SIG-M5 (cell line): Measurements from ENCODE around the gene RNF150.

Experiments used
- DNase-seq: peaks from one replicate; lab custom pipeline; 2025; lab: John Stamatoyannopoulos, UW

The RNF150 gene

DNA sequence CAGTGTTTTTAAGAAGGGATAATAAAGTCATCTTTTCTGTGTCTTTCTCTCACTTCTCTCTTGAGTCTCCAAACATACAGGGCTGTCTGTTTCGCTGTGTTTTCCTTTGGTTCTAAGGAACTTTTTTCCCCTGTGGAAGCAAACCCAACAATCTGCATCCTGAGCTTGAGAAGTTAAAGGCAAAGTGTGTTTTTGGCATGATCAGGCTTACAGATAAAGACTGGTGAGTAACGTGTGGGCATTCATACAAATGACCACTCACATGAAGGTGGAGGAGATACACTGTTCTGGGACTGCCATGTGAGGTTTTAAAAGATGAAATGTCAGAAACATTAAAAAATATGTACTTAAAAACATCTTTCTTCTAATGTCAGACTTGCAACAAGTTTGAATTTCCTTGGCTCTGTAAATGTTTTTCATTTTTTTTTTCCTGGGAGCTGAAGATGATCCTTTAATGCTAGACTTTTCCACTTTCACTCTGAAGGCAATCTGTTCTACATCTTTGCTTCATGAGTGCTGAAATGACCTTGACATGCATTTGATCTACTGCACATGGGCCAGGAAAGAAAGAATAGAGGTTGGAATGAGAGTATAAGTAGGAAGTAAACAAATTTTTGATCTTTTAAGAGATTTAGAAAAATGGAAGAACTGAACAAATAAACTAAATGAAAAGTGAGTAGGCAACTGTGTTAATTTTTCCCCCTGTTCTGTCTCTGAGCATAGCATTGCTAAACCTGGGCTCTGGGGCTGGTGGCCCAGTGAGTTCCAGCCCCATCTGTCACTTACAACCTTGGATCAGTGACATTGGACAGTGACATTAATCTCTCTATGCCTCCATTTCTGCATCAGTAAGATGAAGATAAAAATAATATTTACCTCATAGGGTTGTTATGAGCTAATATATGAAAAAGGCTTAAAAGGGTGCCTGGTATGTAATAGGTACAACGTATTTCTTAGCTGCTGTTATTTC is 226.0 kb downstream of the RNF150 start:
- DNase-seq: no peak

DNA sequence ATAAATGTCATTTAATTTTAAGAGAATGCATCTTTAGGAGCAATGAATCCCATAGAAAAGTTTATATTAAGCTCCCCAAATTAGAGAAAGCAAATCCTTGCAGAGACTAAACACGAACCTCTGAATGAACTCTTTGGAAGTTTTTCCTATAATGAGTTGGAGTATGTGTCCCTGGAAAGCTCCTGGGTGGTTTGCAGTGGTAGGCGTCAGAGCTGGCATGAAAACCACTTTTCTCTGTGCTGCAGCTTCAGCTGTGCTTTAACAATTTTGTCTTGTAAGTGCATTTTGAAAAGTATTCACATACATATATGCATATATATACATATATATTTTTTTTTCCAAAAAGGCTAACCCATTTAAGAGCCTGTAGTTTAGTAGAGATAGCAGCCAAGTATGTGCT is 228.4 kb downstream of the RNF150 start:
- no peak for DNase-seq

DNA sequence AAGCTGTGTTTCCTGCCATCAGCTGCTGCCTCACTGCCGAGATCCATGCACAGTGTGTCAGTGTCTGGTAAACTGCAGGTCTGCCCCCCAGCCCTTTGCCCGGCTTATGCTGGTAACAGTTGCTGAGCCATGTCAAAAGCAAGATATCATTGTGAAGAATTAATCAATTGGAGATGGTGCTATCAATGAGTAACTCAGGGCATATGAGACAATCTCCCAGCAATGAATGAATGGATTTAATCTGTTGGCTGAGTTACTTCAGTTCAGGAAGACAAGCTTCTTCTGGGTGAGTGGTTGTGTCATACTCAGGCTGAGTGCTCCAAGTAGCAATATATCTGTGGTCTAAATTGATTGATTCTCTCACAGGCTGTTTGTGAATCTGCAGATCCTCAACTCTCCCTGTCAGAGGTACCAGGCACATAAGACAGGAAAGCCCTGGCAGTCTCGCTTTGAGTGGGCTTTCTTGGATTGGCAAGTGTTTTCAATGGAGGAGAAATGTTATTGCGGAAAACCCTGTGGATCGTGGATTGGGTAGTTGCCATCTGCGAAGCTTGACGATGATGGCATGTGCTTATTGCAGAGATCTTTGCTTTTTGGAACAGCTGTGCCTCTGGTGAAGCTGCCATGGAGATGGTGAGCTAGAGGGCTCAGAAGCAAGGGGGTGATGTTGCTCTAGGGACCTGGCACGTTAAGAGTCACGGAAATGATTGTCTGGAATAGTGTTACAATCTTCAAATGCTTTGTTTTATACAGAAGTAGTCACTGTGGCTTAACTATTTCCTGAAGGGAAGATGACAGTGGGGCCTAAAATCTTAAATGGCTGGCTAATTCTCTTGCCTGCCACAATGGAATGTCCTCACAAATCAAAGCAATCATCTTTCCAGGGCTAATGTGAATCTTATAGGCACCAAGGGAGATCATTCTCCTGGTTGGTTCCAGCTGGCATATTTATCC is 229.5 kb downstream of the RNF150 start:
- DNase-seq: no peak

DNA sequence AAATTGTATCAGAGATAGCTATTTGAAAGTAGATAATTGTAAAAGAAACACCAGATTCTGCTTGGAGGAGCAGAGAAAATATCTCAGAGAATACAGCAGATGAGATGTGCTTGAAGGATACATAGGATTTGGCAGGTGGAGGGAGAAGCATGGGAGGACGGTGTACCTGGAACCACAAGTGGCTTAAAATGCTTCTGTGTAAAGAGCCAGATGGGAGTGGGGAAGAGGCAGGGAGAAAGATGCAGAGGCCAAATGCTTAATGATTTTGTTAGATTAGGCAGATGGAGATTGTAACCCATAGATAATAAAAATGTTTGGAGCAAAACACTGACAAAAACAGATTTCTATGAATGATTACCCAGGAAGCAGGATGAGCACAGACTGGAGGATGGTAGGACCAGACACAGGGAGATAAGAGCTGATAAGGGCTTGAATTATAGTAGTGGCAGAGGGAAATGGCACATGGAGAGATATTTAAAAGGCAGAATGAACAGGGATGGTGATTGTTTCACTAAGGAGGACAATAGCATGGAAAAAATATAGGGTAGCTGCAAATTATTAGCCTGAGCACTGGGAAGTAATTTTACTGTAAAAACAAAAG is 231.4 kb downstream of the RNF150 start:
- DNase-seq: no peak

DNA sequence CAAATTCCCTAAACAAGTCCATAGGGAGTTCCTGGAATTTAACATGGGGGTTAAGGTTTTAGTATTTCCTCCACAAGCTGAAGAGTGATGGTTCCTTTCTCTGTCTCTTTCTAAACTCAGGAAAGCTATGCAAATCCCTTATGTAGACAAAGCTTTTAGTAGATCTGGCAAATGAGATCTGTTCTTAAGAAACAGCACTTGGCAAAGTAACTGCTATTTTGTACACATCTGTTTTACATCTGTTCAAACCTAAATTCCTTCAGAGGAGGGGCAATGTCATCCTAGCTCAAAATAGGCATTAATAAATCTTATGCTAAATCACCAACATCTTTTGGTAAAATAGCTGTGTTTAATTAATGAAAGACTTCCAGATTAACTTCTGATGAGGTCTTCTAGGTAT is 239.3 kb downstream of the RNF150 start:
- DNase-seq: no peak

DNA sequence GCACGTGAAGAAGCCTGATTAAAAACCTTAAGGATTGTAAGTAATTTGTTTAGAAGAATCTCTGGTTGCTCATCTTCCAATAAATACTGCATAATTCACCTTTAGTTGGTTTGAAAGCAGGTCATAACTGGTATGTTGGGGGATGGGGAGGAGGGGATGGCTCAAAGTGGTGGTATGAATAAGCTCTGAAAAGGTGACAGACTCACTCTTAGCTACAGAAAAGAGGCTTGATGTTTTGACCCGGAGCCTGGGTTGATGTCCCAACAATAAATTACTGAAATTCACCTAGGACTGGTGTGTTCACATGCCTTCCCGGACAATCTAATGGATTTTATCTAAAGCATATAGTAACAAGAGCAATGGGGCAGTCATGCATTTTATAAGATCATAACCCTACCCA is 245.2 kb downstream of the RNF150 start:
- no peak for DNase-seq

DNA sequence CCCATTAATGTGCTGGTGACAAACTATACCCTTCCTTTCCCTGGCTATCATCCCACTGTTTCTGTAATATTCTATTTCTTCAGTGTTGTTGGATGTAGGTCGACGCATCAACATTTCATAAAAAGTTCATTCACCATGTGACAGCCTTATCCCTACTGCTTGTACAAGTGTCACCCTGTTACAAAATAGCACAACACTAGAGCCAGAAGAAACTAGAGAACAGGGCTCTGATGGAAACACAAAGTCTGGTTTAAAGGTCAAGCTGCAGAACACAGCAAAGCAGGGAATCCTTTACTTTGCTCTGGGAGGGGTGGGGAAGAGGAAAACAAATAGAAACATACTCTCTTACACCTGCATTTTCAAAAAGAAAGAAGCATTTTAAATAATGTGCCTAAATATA is 245.8 kb downstream of the RNF150 start:
- DNase-seq: no peak

DNA sequence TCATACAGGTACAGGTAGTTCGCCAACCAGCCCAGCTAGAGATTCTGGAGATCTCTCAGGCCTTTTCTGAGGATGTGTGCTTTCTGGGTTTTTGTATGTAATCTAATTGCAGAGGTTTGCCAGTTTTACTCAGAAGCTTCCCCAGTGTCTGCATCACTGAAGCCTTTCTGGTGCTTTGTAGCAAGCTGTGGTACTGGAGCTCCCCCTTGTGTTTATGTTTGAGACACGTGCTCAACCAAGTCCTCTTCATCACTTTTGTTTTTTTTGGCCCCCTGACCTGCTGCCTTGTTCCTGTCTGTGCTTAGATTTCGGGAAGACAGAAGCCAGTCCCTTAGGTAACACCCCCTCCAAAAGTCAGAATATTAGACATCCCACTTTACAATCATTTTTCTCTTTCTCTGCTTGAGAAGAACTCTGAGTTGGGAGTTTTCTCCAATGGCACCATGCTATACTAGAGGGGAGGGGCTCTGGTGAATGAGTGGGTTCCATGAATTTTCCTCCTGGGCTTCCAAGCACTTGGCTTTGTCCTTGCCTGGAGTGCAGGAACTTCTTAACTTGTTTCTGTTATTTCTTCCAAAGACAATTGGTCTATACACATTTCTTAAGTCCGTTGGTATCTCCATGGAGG is 248.7 kb downstream of the RNF150 start:
- DNase-seq: no peak

DNA sequence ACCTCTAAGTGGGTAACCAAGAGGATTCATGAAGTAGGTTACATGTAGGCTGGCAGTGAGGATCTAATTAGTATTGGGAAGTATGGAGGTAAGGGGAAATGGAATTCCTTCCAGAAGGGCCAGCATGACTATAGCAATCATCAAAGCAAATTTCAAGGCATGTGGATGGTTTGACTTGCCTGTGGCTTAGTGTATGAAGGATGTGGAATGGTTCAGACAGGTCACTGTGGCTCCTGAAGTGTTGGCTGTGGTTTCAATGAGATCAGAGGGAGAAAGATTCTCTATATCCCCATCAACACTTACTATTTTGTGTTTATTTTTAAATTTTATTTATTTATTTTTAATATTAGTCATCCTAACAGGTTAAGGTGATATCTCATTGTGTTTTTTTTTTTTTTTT is 255.5 kb downstream of the RNF150 start:
- DNase-seq: no peak

DNA sequence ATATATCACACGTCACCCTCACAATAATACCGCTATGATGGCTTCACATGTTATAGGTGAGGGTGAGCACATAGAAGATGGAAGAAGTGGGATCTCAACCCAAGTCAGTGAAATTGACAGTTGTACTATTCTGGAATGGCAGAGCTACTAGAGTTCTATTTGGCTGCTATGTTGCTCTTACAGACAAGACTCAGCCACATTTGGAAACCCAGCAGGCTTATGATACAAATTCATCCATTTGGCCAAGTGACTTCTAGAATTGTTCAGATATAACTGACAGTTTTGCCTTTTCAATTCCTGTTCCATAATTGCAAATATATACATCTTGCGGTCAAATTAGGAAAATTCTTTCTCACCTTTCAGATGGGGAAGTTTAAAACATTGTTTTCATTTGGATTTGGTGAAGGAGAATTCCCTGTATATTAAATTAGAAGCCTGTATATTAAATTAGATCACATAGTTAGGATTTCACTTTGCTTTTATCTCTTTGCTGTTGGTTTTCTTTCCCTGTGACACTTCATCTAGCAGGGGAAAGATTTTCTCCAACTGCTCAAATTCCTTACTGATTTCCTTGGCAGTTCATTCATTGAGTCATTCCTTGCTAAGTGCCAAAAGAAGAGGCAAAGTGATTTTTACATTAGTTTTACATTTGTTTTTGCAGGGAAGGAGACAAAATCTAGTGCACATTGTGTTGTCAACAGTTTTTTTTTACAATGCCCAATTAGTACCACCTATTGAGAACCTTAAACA is 256.5 kb downstream of the RNF150 start:
- DNase-seq: no peak

DNA sequence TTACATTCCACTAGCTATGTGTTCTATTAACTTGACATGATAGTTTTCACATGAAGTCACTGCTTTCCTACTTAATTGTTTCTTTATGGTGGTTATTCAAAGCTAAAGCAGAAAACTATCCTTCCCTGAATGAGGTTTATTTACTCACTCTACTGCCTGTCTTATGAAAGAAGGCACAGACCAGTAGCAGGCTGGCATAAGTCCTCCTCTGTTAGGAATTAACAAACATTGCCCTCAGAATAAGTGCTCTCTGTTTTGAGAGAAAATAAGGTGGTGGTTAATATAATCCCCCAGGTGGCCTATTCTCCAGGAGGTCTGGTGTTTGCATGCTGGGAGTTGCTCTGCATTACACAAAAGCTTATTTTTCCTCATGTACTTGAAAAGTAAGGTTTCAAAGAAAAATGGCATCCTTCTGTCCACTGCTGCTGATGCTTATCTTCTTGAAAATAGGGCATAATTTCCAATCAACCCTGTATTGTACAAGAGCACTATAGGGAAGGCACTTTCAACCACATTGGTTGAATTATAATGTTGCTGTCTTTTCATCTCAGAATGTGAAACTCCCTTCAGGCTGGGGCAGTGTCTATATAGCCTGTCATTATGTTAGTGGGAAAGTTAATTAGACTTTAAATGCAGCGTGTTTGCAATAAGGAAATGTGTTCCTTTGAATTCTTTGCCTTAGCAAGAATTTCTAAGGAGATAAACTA is 257.4 kb downstream of the RNF150 start:
- DNase-seq: no peak

DNA sequence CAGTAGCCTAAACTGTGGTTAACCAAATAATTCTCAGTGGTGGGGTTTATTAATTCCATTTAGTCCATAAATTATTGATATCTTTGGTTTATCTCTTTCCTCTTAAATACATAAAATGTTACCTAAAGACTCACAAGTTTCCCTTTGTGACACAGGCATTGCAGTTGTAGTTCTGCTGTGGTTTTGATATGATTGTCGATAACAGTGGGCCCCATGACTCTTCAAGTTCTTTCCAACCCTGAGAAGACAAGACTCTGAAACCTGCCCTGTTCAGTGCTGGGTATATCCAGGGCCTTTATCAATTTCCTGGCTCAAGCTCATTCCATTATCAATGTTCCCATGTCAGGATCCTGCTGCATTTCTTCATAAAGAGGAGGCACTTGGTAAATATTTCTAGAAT is 259.2 kb downstream of the RNF150 start:
- no peak for DNase-seq

DNA sequence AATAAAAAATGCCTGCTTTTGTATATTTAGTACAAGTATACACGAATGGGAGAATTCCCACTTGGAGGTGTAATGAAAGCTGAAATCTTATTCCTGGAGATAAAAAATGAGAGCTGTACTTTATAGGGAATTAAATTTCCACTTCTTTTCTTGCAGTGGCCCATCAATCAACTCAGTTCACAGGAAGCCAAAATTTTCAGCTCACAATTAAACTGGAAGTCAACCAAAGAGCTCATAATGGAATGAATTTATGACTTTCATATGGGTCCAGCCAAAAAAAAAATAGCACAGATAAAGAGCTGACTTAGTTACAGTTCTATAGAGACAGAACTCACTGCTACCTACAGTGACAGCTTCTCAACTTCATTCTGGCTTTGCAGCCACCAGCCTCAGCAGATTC is 261.9 kb downstream of the RNF150 start:
- DNase-seq: no peak

DNA sequence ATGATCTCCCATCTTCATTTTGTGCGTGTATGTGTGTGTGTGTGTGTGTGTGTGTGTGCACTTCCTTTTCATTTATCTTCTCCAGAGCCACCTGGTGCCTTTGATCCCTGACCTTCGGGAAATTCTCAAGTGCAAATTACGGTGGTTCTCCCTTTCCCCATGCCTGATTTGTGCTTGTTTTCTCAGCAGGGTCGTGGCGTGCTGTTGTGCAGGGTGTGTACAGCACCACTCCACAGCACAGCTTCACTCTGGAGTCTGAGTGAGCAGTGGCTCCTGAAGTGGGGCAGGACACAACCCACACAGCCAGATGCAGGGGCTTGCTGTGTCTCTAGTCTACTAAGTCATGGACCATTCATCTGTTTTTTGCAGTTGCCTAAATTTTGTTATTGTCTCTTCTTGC is 262.8 kb downstream of the RNF150 start:
- no peak for DNase-seq

DNA sequence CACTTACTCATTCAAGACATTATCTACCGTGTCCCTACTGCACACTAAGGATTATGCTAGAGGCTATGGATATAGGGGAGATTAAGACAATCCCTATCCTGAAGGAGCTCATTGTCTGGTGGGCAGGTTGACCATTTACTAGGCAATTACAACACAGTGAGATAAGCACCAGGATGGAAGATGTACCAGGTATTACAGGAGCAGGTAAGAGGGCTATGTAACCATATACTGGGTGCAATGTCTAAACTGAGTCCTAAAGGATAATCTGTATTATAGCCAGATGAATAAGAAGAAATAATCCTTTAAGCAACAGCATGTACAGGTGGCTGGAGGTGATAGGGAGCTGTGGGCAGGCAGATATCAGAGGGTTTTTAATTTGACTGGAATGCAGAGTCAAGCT is 263.8 kb downstream of the RNF150 start:
- no peak for DNase-seq

DNA sequence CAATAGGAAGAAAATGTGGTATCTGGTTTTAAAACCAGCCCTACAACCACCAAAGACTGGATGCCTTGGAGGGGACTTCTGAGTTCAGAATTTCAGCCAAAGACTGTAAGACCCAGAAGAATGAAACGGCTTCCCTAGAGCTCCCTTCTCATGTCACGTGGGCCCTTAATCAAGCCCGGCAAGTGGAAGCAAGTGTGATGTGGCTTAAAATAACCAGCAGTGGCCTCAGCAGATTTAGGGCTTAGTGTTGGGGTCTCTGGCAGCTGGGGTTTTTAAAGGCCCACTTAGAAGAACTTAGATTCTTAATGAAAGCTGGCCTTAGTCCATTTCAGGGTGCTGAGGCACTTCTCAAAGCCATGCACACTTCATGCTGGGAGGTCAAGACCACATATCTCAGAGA is 265.9 kb downstream of the RNF150 start:
- DNase-seq: no peak

DNA sequence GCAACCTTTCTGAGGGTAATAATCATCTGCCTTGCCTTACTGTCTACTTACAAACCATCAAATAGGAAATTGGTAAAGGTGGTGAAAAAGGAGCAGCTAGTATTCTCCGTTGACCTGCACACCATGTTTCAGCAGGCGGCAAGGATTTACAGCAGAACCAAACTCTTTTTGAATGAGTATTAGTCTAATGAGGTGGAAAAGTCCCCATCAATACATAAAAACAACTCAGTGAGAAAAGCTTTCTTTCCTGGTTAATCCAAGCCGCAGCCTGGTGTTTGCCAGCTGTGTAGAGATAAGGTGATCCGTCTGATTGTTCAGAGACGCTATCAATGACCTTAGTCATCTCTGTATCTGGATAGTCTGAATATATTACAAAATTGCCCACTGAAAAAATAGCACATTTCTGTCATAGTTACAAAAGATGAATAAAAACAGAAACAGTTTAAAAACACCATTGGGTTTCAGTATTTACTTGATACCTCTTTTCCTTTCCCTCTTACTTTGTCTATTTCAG is 266.7 kb downstream of the RNF150 start:
- DNase-seq: no peak

DNA sequence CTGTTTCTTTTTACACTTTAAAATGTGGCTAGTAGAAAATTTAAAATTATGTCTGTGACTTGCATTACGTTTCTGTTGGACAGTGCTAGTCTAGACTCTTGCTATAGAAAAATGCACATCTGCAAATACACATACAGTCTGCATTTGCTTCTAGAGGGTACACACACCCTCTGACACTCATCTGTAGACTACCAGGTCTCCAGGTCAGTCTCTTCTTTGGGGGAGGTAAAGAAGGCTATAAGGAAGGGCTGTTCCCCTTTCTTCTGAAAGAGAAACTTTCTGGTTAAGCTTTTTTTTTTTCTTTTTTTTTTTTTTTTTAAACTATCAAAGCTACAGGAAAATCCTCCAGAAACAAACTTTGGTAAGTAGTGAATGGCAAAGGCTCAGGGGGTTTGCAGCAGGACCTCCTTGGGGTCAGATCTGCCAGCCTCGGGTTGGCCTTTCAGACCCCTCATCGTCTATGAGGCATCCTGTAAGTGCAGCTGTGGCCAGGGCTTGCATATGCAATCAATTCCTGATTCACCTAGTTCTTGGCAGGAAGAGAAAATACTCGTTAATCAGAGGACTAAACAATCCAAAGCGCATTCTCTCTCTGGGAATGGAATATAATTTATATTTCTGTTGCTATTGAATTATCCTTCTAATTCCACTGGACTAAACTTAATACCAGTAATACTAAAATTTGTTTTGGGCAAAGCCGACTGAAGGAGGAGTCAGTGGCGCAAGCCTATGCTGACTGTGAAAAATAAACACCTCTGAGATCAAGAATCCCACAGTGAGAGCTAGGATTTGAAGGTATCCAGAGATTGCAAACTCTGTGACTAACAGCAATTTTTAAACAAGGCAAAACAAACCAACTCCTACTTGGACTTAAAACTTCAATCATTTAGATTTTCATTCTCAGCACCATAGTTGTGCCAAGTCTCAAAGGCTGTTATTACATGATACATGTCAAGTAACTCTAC is 267.7 kb downstream of the RNF150 start:
- DNase-seq: no peak

DNA sequence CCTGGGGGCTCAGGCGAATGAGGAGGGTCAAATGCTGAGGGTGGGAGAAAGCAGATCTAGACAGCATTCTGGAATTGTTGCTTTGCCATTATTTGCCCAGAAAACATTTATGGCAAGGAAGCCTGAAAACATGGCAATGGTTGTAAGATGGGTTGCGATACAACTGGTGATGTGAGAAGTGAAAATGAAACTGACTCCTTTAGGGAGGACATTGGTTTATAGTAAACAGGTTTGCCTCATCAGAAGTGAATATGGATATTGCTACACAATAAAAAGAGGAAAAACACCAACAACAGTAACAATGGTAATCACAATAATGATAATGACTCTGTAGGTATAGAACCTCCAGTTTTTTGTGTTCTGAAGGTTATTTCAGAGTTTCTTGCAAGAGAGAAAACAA is 270.1 kb downstream of the RNF150 start:
- DNase-seq: no peak

DNA sequence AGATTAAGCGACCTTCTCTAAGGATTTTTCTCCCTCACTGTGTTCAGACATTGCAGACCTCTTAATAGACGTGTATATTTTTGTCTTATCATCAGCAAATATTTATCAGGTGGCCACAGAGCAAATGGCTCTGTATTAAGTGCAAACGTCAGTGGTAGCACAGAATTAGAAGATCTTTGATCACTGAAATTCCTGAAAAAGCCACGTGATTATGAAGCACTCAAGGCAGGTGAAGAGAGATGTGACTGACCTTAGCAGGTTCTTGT is 271.2 kb downstream of the RNF150 start:
- DNase-seq: no peak
